ENCODE data around the gene PSMD3. TPM values are rescaled to one million over a fixed set of nuclear protein-coding genes. Genes with fewer than 3 reads are reported as not detected.

The PSMD3 gene
- polyA plus RNA-seq, 1 donor from 2014 or later: 49.7 TPM

GRCh38 chr17:40027614-40028012 is 47.0 kb downstream of the PSMD3 start:
- Mint-ChIP-seq H3K4me3 (no peak overlapping the region), H3K36me3 (peaks cover 1% of the 10 kb centered on the region), H3K4me1 (peaks cover 3 to 4% (median 3%) of the 10 kb centered on the region in 3 donors), H3K27me3 (no peaks in the 10 kb centered on the region), H3K27ac (no peak overlapping the region), H3K9me3 (no peaks in the 10 kb centered on the region)

GRCh38 chr17:40028595-40028994 is 48.0 kb downstream of the PSMD3 start:
- Mint-ChIP-seq H3K27me3 (no peaks in the 10 kb centered on the region), H3K27ac (peak overlapping the region in 1 of 3 donors; percentile 82), H3K4me3 (no peak overlapping the region), H3K4me1 (peaks cover 3 to 4% (median 3%) of the 10 kb centered on the region in 3 donors), H3K36me3 (peaks cover 3% of the 10 kb centered on the region), H3K9me3 (no peaks in the 10 kb centered on the region)

GRCh38 chr17:40031706-40032105 is 51.1 kb downstream of the PSMD3 start:
- no peak overlapping the region for H3K27ac Mint-ChIP-seq
- H3K4me3 Mint-ChIP-seq: no peak overlapping the region
- H3K4me1 Mint-ChIP-seq: peaks cover 3 to 4% (median 3%) of the 10 kb centered on the region in 3 donors
- H3K9me3 Mint-ChIP-seq: no peaks in the 10 kb centered on the region
- no peaks in the 10 kb centered on the region for H3K27me3 Mint-ChIP-seq
- H3K36me3 Mint-ChIP-seq: peaks cover 2% of the 10 kb centered on the region

- no peaks in the 10 kb centered on the region for H3K27me3 Mint-ChIP-seq
- H3K27ac Mint-ChIP-seq: no peak overlapping the region
- H3K4me3 Mint-ChIP-seq: no peak overlapping the region
- no peaks in the 10 kb centered on the region for H3K4me1 Mint-ChIP-seq
- peaks cover 2% of the 10 kb centered on the region for H3K36me3 Mint-ChIP-seq
- no peaks in the 10 kb centered on the region for H3K9me3 Mint-ChIP-seq
These were observed 52.0 kb downstream of the PSMD3 start for GRCh38 chr17:40032322-40033320.

GRCh38 chr17:40033339-40033738 is 52.7 kb downstream of the PSMD3 start:
- peaks cover 2% of the 10 kb centered on the region for H3K36me3 Mint-ChIP-seq
- no peaks in the 10 kb centered on the region for H3K9me3 Mint-ChIP-seq
- H3K27ac Mint-ChIP-seq: peak overlapping the region in 1 of 3 donors; percentile 39
- H3K4me1 Mint-ChIP-seq: no peaks in the 10 kb centered on the region
- no peaks in the 10 kb centered on the region for H3K27me3 Mint-ChIP-seq
- H3K4me3 Mint-ChIP-seq: no peak overlapping the region

GRCh38 chr17:40034426-40035161 is 54.0 kb downstream of the PSMD3 start:
- Mint-ChIP-seq H3K36me3 (peaks cover 2% of the 10 kb centered on the region), H3K27me3 (no peaks in the 10 kb centered on the region), H3K4me1 (peaks cover 0 to 4% (median 0%) of the 10 kb centered on the region in 3 donors), H3K9me3 (no peaks in the 10 kb centered on the region), H3K27ac (peak overlapping the region in 1 of 3 donors; percentile 92), H3K4me3 (no peak overlapping the region)

- Mint-ChIP-seq H3K9me3 (no peaks in the 10 kb centered on the region), H3K4me1 (peaks cover 0 to 4% (median 0%) of the 10 kb centered on the region in 3 donors), H3K36me3 (peaks cover 2% of the 10 kb centered on the region), H3K4me3 (no peak overlapping the region), H3K27ac (peak overlapping the region in 1 of 3 donors; percentile 92), H3K27me3 (no peaks in the 10 kb centered on the region)
These were observed 54.6 kb downstream of the PSMD3 start for GRCh38 chr17:40035162-40035559.

- Mint-ChIP-seq H3K36me3 (no peaks in the 10 kb centered on the region), H3K9me3 (no peaks in the 10 kb centered on the region), H3K4me3 (no peak overlapping the region), H3K27me3 (no peaks in the 10 kb centered on the region), H3K27ac (no peak overlapping the region), H3K4me1 (peaks cover 0 to 5% (median 4%) of the 10 kb centered on the region in 3 donors)
These were observed 58.4 kb downstream of the PSMD3 start for GRCh38 chr17:40038882-40039513.

- Mint-ChIP-seq H3K9me3 (no peaks in the 10 kb centered on the region), H3K4me3 (no peak overlapping the region), H3K27ac (no peak overlapping the region), H3K36me3 (no peaks in the 10 kb centered on the region), H3K27me3 (no peaks in the 10 kb centered on the region), H3K4me1 (peaks cover 0 to 5% (median 4%) of the 10 kb centered on the region in 3 donors)
These were observed 60.6 kb downstream of the PSMD3 start for GRCh38 chr17:40041196-40041595.

Other genes with a start within 250 kb of the PSMD3 start
- not detected for gene GRB7, start 242.9 kb upstream of the PSMD3 start, polyA plus RNA-seq
- 103 TPM for gene IKZF3, start 116.5 kb upstream of the PSMD3 start, polyA plus RNA-seq
- gene ZPBP2, start 112.6 kb upstream of the PSMD3 start, polyA plus RNA-seq: 0.84 TPM
- 0.36 TPM for gene GSDMB, start 62.2 kb upstream of the PSMD3 start, polyA plus RNA-seq
- gene ORMDL3, start 53.2 kb upstream of the PSMD3 start, polyA plus RNA-seq: 182 TPM
- gene LRRC3C, start 53.1 kb upstream of the PSMD3 start, polyA plus RNA-seq: not detected
- gene GSDMA, start 17.8 kb upstream of the PSMD3 start, polyA plus RNA-seq: 0.19 TPM
- gene CSF3, start 34.6 kb downstream of the PSMD3 start, polyA plus RNA-seq: not detected
- gene MED24, start 73.6 kb downstream of the PSMD3 start, polyA plus RNA-seq: 51.9 TPM
- 4.6 TPM for gene THRA, start 82.2 kb downstream of the PSMD3 start, polyA plus RNA-seq
- 3.6 TPM for gene NR1D1, start 119.8 kb downstream of the PSMD3 start, polyA plus RNA-seq
- 10.1 TPM for gene MSL1, start 141.2 kb downstream of the PSMD3 start, polyA plus RNA-seq
- 49.9 TPM for gene CASC3, start 159.7 kb downstream of the PSMD3 start, polyA plus RNA-seq
- gene RAPGEFL1, start 196.7 kb downstream of the PSMD3 start, polyA plus RNA-seq: 0.69 TPM
- 11.4 TPM for gene WIPF2, start 238.5 kb downstream of the PSMD3 start, polyA plus RNA-seq